Measurements from ENCODE around the gene ATF6B.
A peak's percentile ranks its signal among the peaks of the same experiment; 100 is the strongest.

The ATF6B gene

GRCh38 chr6:32087574-32088486 is 40.2 kb downstream of the ATF6B start:
- Histone ChIP-seq H3K9ac (ENCODE audit: low read length) (no peak overlapping the region), H2AFZ (ENCODE audit: low read depth, low read length) (no peak overlapping the region), H3K79me2 (ENCODE audit: low read length) (no peaks in the 10 kb centered on the region), H3K4me3 (ENCODE audit: low read length) (no peak overlapping the region), H4K20me1 (ENCODE audit: insufficient read depth, low read length) (peaks cover 3% of the 10 kb centered on the region; the same call in 1 of the 2 replicates), H3K9me3 (ENCODE audit: insufficient read depth, low read length) (no peaks in the 10 kb centered on the region), H3K27ac (ENCODE audit: low read length) (no peak overlapping the region), H3K4me2 (ENCODE audit: low read length) (no peak overlapping the region), H3K27me3 (ENCODE audit: low read depth, low read length) (peaks cover 67% of the 10 kb centered on the region), H3K36me3 (replicated peaks; ENCODE audit: low read depth, low read length) (no peaks in the 10 kb centered on the region), H3K4me1 (ENCODE audit: low read length) (peaks cover 15% of the 10 kb centered on the region)
- TF ChIP-seq EZH2phosphoT487 (IDR thresholded peaks at IDR 0.05; ENCODE audit: low read depth) (no peak), CTCF (IDR thresholded peaks at IDR 0.05; ENCODE audit: low read depth, low read length) (peak; percentile 40)

- Histone ChIP-seq H3K4me1 (ENCODE audit: low read length) (peaks cover 15% of the 10 kb centered on the region), H3K4me2 (ENCODE audit: low read length) (peak overlapping the region; percentile 26), H3K9me3 (ENCODE audit: insufficient read depth, low read length) (no peaks in the 10 kb centered on the region), H3K27me3 (ENCODE audit: low read depth, low read length) (peaks cover 72% of the 10 kb centered on the region), H3K36me3 (replicated peaks; ENCODE audit: low read depth, low read length) (no peaks in the 10 kb centered on the region), H3K27ac (ENCODE audit: low read length) (no peak overlapping the region), H3K9ac (ENCODE audit: low read length) (no peak overlapping the region), H4K20me1 (ENCODE audit: insufficient read depth, low read length) (peaks cover 3% of the 10 kb centered on the region; the same call in 1 of the 2 replicates), H3K4me3 (ENCODE audit: low read length) (no peak overlapping the region), H2AFZ (ENCODE audit: low read depth, low read length) (no peak overlapping the region), H3K79me2 (ENCODE audit: low read length) (no peaks in the 10 kb centered on the region)
- TF ChIP-seq CTCF (IDR thresholded peaks at IDR 0.05; ENCODE audit: low read depth, low read length), result no peak
- 0 out of 2 replicates have a peak, but pooled peaks have one; percentile 40 for TF ChIP-seq EZH2phosphoT487 (IDR thresholded peaks at IDR 0.05; ENCODE audit: low read depth)
Observed at GRCh38 chr6:32086661-32087573, 41.1 kb downstream of the ATF6B start.

DNA sequence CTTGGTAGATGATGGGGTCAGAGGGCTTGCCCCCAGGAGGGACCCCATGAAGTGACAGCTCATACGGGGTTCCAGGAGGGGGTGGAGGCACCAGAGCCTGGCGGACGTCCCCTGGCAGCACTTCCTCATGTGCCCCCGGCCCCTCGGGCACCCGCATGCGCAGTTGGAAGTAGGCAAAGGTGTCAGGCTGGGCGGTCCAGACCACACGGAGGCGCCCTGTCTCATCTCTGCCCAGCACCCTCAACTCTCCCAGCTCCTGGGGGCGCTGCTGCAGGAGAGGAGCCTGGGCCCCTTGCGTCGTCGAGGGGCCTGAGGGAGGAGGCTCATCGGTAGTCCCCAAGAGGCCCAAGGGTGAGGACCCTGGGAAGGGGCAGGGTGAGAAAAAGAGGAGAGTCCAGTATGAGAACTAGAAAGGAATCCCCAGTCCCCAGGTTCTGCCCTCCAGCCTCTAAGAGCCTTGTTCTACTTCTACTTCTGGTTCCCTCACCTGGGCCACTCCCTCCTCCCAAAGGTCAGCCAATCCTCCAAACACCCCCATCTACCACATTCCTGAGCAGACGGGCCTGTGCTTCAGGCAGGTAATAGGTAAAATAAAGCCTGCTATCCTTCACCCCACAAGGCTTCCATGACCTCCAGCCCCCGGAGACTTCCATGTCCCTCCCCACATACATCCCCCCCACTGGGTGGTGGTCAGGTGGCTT is 42.1 kb downstream of the ATF6B start:
- H4K20me1 ChIP-seq (ENCODE audit: insufficient read depth, low read length), result peaks cover 3% of the 10 kb centered on the region; the same call in 1 of the 2 replicates
- no peak overlapping the region for H2AFZ ChIP-seq (ENCODE audit: low read depth, low read length)
- H3K79me2 ChIP-seq (ENCODE audit: low read length), result no peaks in the 10 kb centered on the region
- no peak for TF ChIP-seq EZH2phosphoT487 (IDR thresholded peaks at IDR 0.05; ENCODE audit: low read depth)
- peak; percentile 37 for TF ChIP-seq CTCF (IDR thresholded peaks at IDR 0.05; ENCODE audit: low read depth, low read length)
- no peaks in the 10 kb centered on the region for H3K36me3 ChIP-seq (replicated peaks; ENCODE audit: low read depth, low read length)
- peaks cover 78% of the 10 kb centered on the region for H3K27me3 ChIP-seq (ENCODE audit: low read depth, low read length)
- peak overlapping the region; percentile 43 for H3K4me2 ChIP-seq (ENCODE audit: low read length)
- H3K9me3 ChIP-seq (ENCODE audit: insufficient read depth, low read length), result no peaks in the 10 kb centered on the region
- H3K9ac ChIP-seq (ENCODE audit: low read length), result no peak overlapping the region
- H3K4me3 ChIP-seq (ENCODE audit: low read length), result peak overlapping the region; percentile 18; the same call in 1 of the 2 replicates
- no peak overlapping the region for H3K27ac ChIP-seq (ENCODE audit: low read length)
- peaks cover 15% of the 10 kb centered on the region for H3K4me1 ChIP-seq (ENCODE audit: low read length)
